Endothelial cell of umbilical vein (primary cell): ENCODE results near the gene ABL1.

Source experiments
- CTCF ChIP-seq, 2 donors: IDR thresholded peaks; 1 replicate in 1 of 2; 2 replicates in 1 of 2; pipeline ENCODE4 v1.5.1; 2011; ENCODE audit warnings: low read length in 2 of 2, mild to moderate bottlenecking in 2 of 2, moderate library complexity in 2 of 2, control low read depth in 1 of 2, inconsistent platforms in 1 of 2, low read depth in 1 of 2; ENCODE audit not compliant: insufficient read depth in 1 of 2; ENCODE audit errors: extremely low read depth in 1 of 2
- POLR2AphosphoS5 ChIP-seq: IDR thresholded peaks from 2 replicates; pipeline ENCODE4 v1.6.1; 2012; ENCODE audit warnings: low read depth, mild to moderate bottlenecking, control low read depth, low read length, moderate library complexity; ENCODE audit not compliant: insufficient read depth

DNA sequence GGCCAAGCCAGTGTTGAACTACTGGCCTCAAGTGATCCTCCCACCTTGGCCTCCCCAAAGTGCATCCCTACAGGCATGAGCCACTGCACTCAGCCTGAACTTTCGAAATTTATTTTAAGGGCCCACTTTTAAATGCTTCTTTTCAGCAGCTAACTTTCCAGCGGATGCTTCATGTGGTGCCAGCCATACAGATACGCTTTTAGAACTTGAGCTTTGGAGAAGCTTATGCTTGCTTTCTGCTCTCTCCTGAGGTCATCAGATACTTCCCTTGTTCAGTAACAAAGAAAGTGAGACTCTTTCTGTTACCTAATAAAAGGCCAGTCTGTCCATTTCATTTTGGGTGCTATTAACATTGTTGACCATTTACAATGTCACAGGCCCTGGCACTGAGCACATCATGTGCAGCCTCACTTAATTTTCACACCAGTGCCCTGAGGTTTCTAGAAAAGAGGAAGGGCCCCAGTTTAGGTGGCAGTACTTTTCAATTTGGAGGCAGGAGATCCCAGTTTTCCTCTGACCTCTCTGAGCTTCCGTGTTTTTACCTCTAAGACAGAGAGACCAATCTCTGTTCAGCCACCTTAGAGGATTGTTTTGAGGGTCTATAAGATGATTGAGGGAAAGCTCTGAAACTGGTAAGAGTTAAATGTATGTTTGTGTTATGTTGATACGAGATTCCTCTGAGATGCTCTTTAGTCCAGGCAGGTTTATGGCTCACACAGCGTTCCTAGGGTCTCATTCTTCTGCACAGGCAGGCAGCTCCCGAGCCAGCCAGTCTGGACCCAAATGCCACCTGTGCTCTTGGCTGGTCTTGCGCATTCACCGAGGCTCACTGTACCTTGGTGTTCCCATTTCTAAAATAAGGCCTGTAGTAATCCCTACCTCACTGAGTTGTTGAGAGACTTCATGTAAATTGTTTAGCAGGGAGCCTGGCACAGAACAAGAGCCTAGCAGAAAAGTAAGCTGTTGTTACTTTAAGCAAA is 4.4 kb downstream of the ABL1 start:
- TF ChIP-seq CTCF (IDR thresholded peaks at IDR 0.05; ENCODE audit: extremely low read depth in 1 of 2, insufficient read depth in 1 of 2, low read depth in 1 of 2, low read length in 2 of 2) (no peak), POLR2AphosphoS5 (no peak)
